NB4 (cell line): Measurements from ENCODE around the gene FANCF.
"Not testable (repeated sequence)": the region's sequence is repeated elsewhere in the genome, so short reads cannot be mapped to it uniquely, and the experiment has no call there.

Experiments used
- DNase-seq: peaks from one replicate; pipeline ENCODE4 v3.0.0; 2010; ENCODE audit warnings: low read depth
- H3K4me3 ChIP-seq: one replicate; pipeline ENCODE4 v1.5.1; 2011; ENCODE audit warnings: mild to moderate bottlenecking, low read depth, low read length, moderate library complexity
- CTCF ChIP-seq: IDR thresholded peaks from one replicate; pipeline ENCODE4 v1.5.1; 2012; ENCODE audit warnings: low read depth, low read length
- MAX ChIP-seq: IDR thresholded peaks from 2 replicates; pipeline ENCODE4 v1.6.1; 2011; ENCODE audit warnings: low read depth, low read length
- MYC ChIP-seq: IDR thresholded peaks from 2 replicates; pipeline ENCODE4 v1.6.1; 2011; ENCODE audit warnings: low read depth, low read length
- POLR2A ChIP-seq: IDR thresholded peaks from 2 replicates; pipeline ENCODE4 v1.6.1; 2011; ENCODE audit warnings: mild to moderate bottlenecking; ENCODE audit not compliant: insufficient read length; ENCODE audit errors: extremely low read depth

The FANCF gene

GRCh38 chr11:22656130-22656529, 30.5 kb upstream of the FANCF start:
- H3K4me3 ChIP-seq, result no peak overlapping the region
- no peak for TF ChIP-seq MAX
- no peak for TF ChIP-seq POLR2A
- TF ChIP-seq CTCF, result no peak
- TF ChIP-seq MYC, result no peak
- no peak for DNase-seq

GRCh38 chr11:22652346-22652745, 26.7 kb upstream of the FANCF start:
- DNase-seq, H3K4me3 ChIP-seq: not testable (repeated sequence)

GRCh38 chr11:22641559-22641958, 15.9 kb upstream of the FANCF start:
- no peak for DNase-seq
- no peak overlapping the region for H3K4me3 ChIP-seq
- TF ChIP-seq MYC (no peak), POLR2A (no peak), MAX (no peak), CTCF (no peak)

GRCh38 chr11:22640862-22641261, 15.2 kb upstream of the FANCF start:
- DNase-seq, result no peak

GRCh38 chr11:22635689-22636088, 10.1 kb upstream of the FANCF start:
- DNase-seq, result no peak
- no peak overlapping the region for H3K4me3 ChIP-seq
- TF ChIP-seq CTCF, result no peak
- TF ChIP-seq MAX, result no peak
- TF ChIP-seq MYC, result no peak
- no peak for TF ChIP-seq POLR2A

More at GRCh38 chr11:22640862-22641261, 15.2 kb upstream of the FANCF start:
- TF ChIP-seq CTCF (no peak), MAX (no peak), MYC (no peak), POLR2A (no peak)
- no peak overlapping the region for H3K4me3 ChIP-seq

GRCh38 chr11:22634897-22635629, 9.4 kb upstream of the FANCF start:
- no peak for TF ChIP-seq MAX
- no peak for TF ChIP-seq MYC
- no peak for TF ChIP-seq CTCF
- TF ChIP-seq POLR2A, result no peak
- H3K4me3 ChIP-seq, result no peak overlapping the region
- DNase-seq, result no peak
